ENCODE measurements around the gene SATB2.

The SATB2 gene

DNA sequence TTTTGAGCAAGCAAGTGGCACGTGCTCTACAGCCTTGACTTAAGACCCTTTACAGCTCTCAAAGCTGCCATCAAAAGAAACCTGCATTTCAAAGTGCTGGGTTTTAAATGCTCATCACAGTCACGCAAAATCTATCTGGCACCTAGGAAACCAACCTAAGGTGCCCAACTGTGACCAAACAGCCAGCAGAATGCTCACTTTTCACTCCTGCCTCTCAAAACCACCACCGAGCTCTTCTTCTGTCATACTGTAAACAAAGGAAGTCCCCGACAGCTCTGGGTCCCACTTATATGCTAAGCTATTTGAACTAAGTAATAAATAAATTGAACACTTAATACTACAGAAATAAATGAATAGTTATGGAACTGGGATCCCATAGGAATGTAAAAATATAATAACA is 33.6 kb downstream of the SATB2 start:
- H3K36me3 Mint-ChIP-seq, result no peaks in the 10 kb centered on the region
- no peak overlapping the region for H3K4me3 Mint-ChIP-seq
- no peaks in the 10 kb centered on the region for H3K9me3 Mint-ChIP-seq
- H3K27ac Mint-ChIP-seq, result no peak overlapping the region
- DNase-seq (ENCODE audit: low spot score in 2 of 2) (no peak), ATAC-seq (ENCODE audit: low read depth) (no peak)
- no peaks in the 10 kb centered on the region for H3K4me1 Mint-ChIP-seq
- no peaks in the 10 kb centered on the region for H3K27me3 Mint-ChIP-seq

DNA sequence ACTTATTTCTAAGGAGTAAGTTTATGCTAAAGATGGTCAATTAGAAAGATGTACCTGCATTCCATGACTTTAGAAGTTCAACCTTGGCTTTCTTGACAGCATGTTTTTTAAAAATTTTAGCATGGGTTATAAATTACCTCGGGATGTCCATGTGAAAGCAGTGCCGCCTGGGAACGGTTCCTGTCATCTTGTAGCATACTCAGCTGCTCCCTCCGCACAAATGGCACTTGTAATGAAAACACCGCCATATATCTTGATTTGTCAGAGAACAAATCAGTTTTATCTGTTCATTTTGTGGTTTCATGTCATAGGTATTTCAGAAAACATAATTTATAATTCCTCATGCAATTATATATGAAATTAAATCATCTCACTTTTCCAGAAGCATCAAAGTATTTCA is 38.3 kb downstream of the SATB2 start:
- no peak overlapping the region for H3K27ac Mint-ChIP-seq
- H3K4me3 Mint-ChIP-seq, result no peak overlapping the region
- H3K4me1 Mint-ChIP-seq, result no peaks in the 10 kb centered on the region
- H3K36me3 Mint-ChIP-seq, result no peaks in the 10 kb centered on the region
- H3K27me3 Mint-ChIP-seq, result peaks cover 4% of the 10 kb centered on the region
- DNase-seq (ENCODE audit: low spot score in 2 of 2), result no peak
- ATAC-seq (ENCODE audit: low read depth), result no peak
- H3K9me3 Mint-ChIP-seq, result no peaks in the 10 kb centered on the region

DNA sequence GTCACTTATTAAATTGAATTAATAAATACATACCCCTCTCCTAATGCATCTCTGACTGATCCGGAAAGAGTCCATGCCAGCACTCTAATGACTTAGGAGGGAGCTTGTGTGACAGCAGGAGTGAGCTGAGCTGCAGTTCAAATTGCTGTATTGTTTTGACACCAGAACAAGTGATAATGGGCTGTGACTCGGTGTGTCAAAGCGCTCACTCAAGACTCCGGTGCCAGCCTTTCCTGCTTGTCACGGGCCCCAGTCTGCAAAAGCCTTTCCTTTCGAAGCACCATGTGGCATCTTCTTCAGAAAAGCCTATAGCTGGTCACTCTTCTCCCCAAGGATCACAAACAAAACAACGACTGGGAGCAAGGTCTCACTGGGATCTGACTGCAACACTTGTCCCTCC is 43.3 kb downstream of the SATB2 start:
- Mint-ChIP-seq H3K4me1 (no peaks in the 10 kb centered on the region), H3K27me3 (peaks cover 4% of the 10 kb centered on the region), H3K4me3 (no peak overlapping the region), H3K27ac (no peak overlapping the region), H3K9me3 (no peaks in the 10 kb centered on the region), H3K36me3 (no peaks in the 10 kb centered on the region)
- DNase-seq (ENCODE audit: low spot score in 2 of 2) (no peak), ATAC-seq (ENCODE audit: low read depth) (no peak)

DNA sequence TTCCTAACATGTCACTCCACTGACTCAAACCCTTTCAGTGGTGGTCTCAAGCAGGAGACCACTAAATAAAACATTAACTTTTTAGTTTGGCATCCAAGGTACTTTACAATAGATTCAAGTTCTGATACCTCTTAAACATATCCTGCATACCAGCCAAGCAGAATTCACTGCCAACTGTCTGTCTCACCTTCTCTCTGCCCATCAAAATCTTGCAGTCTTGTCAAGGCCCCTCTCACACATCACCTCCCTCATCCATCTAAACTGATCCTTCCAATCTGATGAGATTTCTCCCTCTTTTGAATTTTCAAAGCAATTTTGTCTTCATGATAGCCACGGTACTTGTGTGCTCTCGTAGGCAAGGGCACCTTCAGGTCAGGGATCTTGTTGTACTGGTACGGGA is 43.7 kb downstream of the SATB2 start:
- ATAC-seq (ENCODE audit: low read depth) (no peak), DNase-seq (ENCODE audit: low spot score in 2 of 2) (no peak)
- H3K4me3 Mint-ChIP-seq, result no peak overlapping the region
- no peaks in the 10 kb centered on the region for H3K9me3 Mint-ChIP-seq
- H3K27me3 Mint-ChIP-seq, result peaks cover 4% of the 10 kb centered on the region
- H3K4me1 Mint-ChIP-seq, result no peaks in the 10 kb centered on the region
- no peak overlapping the region for H3K27ac Mint-ChIP-seq
- H3K36me3 Mint-ChIP-seq, result no peaks in the 10 kb centered on the region

DNA sequence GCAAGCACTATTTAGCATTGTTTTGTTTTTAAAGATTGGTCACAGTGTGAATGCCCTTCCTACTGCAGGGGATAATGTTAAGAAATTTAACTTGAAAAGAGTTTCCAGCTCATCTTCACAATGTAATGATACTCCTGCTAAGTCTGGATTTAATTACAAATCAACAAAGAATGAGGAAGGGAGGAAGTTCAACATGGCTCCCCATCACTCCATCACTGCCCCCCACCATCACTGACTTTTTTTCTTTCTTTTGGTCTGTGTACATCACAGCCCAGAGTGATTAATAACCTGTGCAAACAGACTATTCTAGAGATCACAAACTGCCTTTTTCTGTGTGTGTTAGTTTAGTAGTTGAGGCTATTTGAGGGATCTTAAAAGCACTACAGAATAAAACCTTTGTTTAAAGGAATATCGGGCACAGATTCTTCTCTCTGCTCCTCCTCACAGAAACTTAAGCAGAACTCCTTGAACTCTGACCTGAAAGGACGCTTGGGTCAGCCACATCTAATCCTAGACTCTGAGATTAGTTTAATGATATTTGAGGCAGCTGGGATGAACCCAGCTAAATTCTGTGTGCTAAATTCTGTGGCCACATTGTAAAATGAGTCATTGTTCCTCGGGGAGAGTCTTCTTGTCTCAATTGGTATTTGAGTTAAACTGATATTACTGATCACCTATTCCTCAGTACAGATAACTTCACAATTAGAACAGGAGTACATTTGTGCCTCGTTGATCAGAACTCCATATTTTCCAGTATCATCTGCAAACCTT is 47.8 kb downstream of the SATB2 start:
- no peaks in the 10 kb centered on the region for H3K9me3 Mint-ChIP-seq
- H3K27me3 Mint-ChIP-seq, result peaks cover 2% of the 10 kb centered on the region
- no peak for ATAC-seq (ENCODE audit: low read depth)
- H3K27ac Mint-ChIP-seq, result no peak overlapping the region
- H3K36me3 Mint-ChIP-seq, result no peaks in the 10 kb centered on the region
- H3K4me3 Mint-ChIP-seq, result no peak overlapping the region
- no peak for DNase-seq (ENCODE audit: low spot score in 2 of 2)
- H3K4me1 Mint-ChIP-seq, result no peaks in the 10 kb centered on the region

DNA sequence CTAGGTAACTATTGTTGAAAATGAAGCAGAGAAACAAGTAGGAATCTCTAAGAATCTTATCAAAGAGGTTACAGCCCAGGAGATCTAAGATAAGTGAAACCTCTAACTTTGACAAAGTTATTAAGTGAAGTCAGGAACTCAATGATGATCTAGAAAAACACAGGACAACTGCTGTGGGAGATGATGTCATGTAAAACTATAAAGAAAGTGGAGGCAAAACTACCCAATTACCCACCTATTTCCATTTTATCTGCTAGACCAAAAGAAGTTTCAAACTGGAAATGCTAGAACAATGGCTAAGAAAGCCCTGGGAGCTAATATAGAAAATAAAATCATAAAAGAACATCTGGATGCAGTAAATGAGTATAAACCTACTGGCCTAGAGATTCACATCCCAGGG is 50.3 kb downstream of the SATB2 start:
- ATAC-seq (ENCODE audit: low read depth) (no peak), DNase-seq (ENCODE audit: low spot score in 2 of 2) (no peak)
- no peaks in the 10 kb centered on the region for H3K9me3 Mint-ChIP-seq
- no peaks in the 10 kb centered on the region for H3K36me3 Mint-ChIP-seq
- H3K27ac Mint-ChIP-seq, result no peak overlapping the region
- no peak overlapping the region for H3K4me3 Mint-ChIP-seq
- H3K4me1 Mint-ChIP-seq, result no peaks in the 10 kb centered on the region
- H3K27me3 Mint-ChIP-seq, result no peaks in the 10 kb centered on the region

DNA sequence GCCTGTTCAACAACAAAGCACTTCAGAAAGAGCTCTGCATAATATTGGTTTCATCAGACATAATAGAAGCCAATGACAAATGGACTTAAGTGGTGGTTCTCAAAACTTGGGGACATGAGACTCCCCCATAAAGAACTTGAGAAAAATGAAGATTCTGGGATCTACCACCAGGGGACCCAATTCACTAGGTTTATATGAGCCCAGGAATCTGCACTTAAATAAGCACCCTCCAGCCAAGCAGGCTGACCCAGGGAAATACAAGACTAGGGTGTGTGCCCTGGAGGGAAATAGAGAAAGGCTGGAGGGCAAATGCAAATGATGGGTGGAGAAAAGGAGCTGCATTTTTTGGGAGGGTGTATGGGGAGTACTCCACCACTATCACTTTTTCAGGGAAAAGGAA is 52.5 kb downstream of the SATB2 start:
- H3K27me3 Mint-ChIP-seq, result no peaks in the 10 kb centered on the region
- H3K4me1 Mint-ChIP-seq, result no peaks in the 10 kb centered on the region
- no peaks in the 10 kb centered on the region for H3K9me3 Mint-ChIP-seq
- no peak overlapping the region for H3K27ac Mint-ChIP-seq
- no peak for ATAC-seq (ENCODE audit: low read depth)
- no peaks in the 10 kb centered on the region for H3K36me3 Mint-ChIP-seq
- H3K4me3 Mint-ChIP-seq, result no peak overlapping the region
- DNase-seq (ENCODE audit: low spot score in 2 of 2), result no peak

DNA sequence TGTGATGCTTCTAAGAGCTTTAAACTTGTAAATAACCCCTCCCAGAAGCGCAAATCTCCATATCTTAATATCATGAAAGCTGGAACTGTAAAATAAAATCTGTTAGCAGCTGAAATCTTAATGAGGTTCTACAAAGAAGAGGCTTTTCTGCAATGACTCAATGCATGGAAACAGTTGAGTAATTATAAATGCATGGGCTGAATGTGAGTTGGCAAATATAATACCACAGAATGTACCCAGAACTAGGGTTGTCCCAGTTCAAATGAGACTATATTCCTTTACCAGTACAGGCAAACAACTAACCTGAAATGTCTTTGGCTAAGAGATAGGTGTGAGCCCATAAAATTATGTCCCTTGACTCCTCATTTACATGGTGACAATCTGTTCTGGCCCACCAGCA is 52.9 kb downstream of the SATB2 start:
- H3K4me3 Mint-ChIP-seq, result no peak overlapping the region
- no peaks in the 10 kb centered on the region for H3K4me1 Mint-ChIP-seq
- no peaks in the 10 kb centered on the region for H3K9me3 Mint-ChIP-seq
- no peak overlapping the region for H3K27ac Mint-ChIP-seq
- H3K27me3 Mint-ChIP-seq, result no peaks in the 10 kb centered on the region
- DNase-seq (ENCODE audit: low spot score in 2 of 2) (no peak), ATAC-seq (ENCODE audit: low read depth) (no peak)
- H3K36me3 Mint-ChIP-seq, result no peaks in the 10 kb centered on the region

DNA sequence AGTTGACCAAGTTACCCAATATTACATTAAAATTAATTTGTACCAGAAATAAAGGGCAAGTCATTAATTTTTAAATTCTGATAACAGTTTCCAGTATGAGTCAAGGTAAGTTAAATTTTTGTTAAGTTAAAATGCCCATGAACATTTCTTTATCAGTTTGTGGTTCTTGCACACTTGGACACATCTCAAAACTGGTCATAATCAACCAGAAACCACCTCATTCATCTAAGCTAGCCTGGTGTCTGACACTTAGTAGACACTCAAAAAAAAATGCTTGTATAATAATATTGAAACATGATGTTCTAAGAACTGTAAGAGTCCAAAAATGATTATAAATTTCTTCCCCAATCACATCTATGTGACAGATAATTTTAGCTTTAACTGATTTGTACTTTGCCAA is 62.4 kb downstream of the SATB2 start:
- DNase-seq (ENCODE audit: low spot score in 2 of 2) (no peak), ATAC-seq (ENCODE audit: low read depth) (no peak)
- no peaks in the 10 kb centered on the region for H3K4me1 Mint-ChIP-seq
- no peaks in the 10 kb centered on the region for H3K36me3 Mint-ChIP-seq
- no peaks in the 10 kb centered on the region for H3K27me3 Mint-ChIP-seq
- H3K27ac Mint-ChIP-seq, result no peak overlapping the region
- no peaks in the 10 kb centered on the region for H3K9me3 Mint-ChIP-seq
- H3K4me3 Mint-ChIP-seq, result no peak overlapping the region

DNA sequence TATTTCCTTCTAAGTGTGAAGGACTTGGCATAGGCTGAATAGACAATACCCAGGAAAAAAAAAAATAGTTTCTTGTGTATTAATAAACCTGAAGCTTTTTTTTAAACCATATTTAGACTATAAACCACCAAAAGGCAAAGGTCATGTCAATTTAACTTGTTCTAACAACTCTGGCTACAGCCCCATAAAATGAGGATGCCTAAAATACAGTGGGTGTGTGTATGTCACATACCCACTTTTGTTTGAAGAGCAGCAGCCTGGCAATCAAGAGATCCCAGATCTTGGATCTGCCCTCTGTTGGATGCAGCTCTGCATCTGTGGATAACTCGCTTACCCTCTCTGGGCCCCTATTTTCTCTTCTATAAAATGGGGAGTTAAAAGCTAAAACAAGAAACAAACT is 65.4 kb downstream of the SATB2 start:
- ATAC-seq (ENCODE audit: low read depth) (no peak), DNase-seq (ENCODE audit: low spot score in 2 of 2) (no peak)
- Mint-ChIP-seq H3K9me3 (no peaks in the 10 kb centered on the region), H3K27ac (no peak overlapping the region), H3K4me1 (no peaks in the 10 kb centered on the region), H3K4me3 (no peak overlapping the region), H3K27me3 (no peaks in the 10 kb centered on the region), H3K36me3 (no peaks in the 10 kb centered on the region)

DNA sequence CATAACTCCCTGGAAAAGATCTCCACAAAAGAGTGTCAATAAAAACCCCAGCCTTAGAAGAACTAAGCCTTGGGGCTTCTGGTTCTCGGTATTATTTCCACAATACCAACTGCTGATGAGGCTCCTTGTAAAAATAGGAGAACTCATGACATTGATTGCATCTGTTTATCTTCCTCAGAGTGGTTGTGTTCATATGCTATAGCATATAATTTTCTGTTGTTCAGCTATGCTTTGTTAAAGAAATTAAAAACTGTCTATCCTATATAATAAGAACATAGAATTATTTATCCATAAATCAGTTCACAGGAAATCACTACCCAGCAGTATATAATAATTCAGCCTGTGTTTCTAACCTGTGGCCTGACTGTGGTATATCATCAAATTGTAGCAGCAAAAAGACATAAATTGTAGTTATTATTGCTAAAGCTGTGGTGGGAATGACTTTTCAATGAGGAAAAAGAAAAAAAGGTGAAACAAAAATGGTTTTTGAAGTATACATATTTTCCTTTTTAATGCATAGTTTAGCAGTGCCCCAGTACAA is 68.9 kb downstream of the SATB2 start:
- no peaks in the 10 kb centered on the region for H3K36me3 Mint-ChIP-seq
- peaks cover 1% of the 10 kb centered on the region for H3K27me3 Mint-ChIP-seq
- DNase-seq (ENCODE audit: low spot score in 2 of 2), result no peak
- no peaks in the 10 kb centered on the region for H3K9me3 Mint-ChIP-seq
- no peak overlapping the region for H3K27ac Mint-ChIP-seq
- no peak for ATAC-seq (ENCODE audit: low read depth)
- H3K4me3 Mint-ChIP-seq, result no peak overlapping the region
- H3K4me1 Mint-ChIP-seq, result no peaks in the 10 kb centered on the region

DNA sequence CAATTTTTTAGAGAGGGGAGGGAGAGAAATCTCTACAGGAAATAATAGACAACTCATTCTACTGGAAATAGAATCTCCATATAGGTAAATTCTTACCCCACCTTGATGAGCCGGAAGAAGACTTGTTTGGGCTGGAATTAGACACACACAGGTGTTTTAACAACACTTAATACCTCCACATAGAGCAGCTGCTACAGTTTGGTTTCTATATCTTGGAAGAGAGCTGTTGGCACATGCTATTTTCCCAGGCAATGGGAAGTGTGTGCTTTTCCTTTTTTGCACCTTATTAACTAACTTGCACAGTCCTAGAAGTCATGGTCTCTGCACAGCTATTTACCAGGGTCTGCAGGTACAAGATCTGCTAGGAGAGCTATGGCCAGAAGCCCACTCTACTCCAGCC is 73.7 kb downstream of the SATB2 start:
- Mint-ChIP-seq H3K4me3 (no peak overlapping the region), H3K27ac (no peak overlapping the region), H3K9me3 (no peaks in the 10 kb centered on the region), H3K27me3 (peaks cover 1% of the 10 kb centered on the region), H3K36me3 (no peaks in the 10 kb centered on the region), H3K4me1 (no peaks in the 10 kb centered on the region)
- DNase-seq (ENCODE audit: low spot score in 2 of 2), result no peak
- ATAC-seq (ENCODE audit: low read depth), result no peak

DNA sequence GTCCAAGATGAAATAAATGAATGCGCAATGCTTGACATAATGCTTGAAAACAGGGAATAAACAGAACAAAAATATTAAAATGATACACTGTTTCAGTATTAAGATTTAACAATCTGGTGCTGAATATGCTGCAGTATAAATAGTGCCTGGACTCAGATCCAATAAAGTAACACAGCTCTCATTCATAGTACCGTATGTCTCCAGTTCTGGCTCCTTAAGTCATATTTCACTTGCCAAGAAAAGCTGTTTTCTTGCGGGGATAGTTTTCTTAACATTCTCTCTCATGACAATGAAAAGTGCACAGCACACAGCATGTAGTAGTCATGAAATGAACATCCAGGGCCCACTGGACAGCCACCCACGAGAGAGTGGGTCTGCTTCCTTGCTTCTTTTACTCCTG is 74.7 kb downstream of the SATB2 start:
- ATAC-seq (ENCODE audit: low read depth) (no peak), DNase-seq (ENCODE audit: low spot score in 2 of 2) (no peak)
- no peaks in the 10 kb centered on the region for H3K4me1 Mint-ChIP-seq
- H3K36me3 Mint-ChIP-seq, result no peaks in the 10 kb centered on the region
- no peak overlapping the region for H3K4me3 Mint-ChIP-seq
- H3K27me3 Mint-ChIP-seq, result peaks cover 1% of the 10 kb centered on the region
- H3K27ac Mint-ChIP-seq, result no peak overlapping the region
- no peaks in the 10 kb centered on the region for H3K9me3 Mint-ChIP-seq

DNA sequence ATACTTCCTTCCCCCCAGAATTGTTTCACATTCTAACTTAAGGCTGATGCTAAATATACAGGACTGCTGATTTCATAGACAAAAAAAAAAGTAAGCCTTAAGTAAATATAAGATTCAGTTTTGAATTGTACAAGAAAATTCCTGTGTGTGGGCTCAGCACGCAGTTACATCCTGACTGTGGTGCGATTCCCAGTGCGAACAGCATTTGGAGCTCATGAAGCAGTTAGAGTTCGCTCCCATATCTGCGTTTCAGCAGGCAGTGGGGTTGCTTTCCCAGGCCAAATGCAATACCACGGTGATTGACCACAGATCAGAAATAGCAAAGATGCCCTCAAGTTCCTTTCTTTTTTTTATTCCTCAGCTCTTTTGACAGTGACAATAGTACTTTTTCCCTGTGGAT is 75.6 kb downstream of the SATB2 start:
- Mint-ChIP-seq H3K4me3 (no peak overlapping the region), H3K27me3 (peaks cover 1% of the 10 kb centered on the region), H3K4me1 (no peaks in the 10 kb centered on the region), H3K36me3 (no peaks in the 10 kb centered on the region), H3K27ac (no peak overlapping the region), H3K9me3 (no peaks in the 10 kb centered on the region)
- ATAC-seq (ENCODE audit: low read depth) (no peak), DNase-seq (ENCODE audit: low spot score in 2 of 2) (no peak)

DNA sequence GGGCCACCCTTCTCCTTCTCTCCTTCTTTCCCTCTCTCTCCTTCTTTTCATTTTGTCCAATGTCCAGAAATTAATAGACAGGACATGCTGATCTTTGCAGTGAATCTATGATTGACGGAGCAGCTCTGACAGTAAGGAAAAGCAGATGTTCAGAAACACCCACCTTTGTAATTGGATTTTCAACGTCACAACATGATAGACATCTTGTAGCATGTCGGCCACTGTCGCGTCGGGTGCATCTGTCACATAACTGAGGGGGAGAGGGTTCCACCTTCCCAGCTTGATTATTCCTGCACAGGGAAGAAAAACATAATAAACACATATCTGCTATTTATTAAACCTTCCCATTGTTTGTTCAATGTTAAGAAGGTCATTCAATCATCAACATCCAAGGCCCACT is 76.2 kb downstream of the SATB2 start:
- ATAC-seq (ENCODE audit: low read depth) (no peak), DNase-seq (ENCODE audit: low spot score in 2 of 2) (no peak)
- Mint-ChIP-seq H3K36me3 (no peaks in the 10 kb centered on the region), H3K27ac (no peak overlapping the region), H3K4me1 (no peaks in the 10 kb centered on the region), H3K4me3 (no peak overlapping the region), H3K27me3 (peaks cover 1% of the 10 kb centered on the region), H3K9me3 (no peaks in the 10 kb centered on the region)

All from memory B cell (primary cell).